RWPE2 (cell line): ENCODE measurements around the gene COL1A1.

Experiments used
- ATAC-seq: fragments of 200-7000 bp; cut with Tn5 transposase; 3 replicates; pipeline ENCODE4 v1.9.1; 2021; ENCODE audit warnings: low read depth
- DNase-seq: peaks from one replicate; pipeline ENCODE4 v3.0.0-alpha.2; 2020; ENCODE audit warnings: low spot score
- H3K27ac ChIP-seq: fragments of 450-650 bp; 2 replicates; pipeline ENCODE4 v1.5.1; 2017; ENCODE audit warnings: mild to moderate bottlenecking; ENCODE audit not compliant: poor library complexity, severe bottlenecking
- H3K27me3 ChIP-seq: fragments of 250-450 bp; sonication (Bioruptor Pico); 2 replicates; pipeline ENCODE4 v1.5.1; 2021; ENCODE audit warnings: mild to moderate bottlenecking, moderate library complexity; ENCODE audit not compliant: insufficient read depth, poor library complexity, severe bottlenecking
- H3K36me3 ChIP-seq: fragments of 250-450 bp; sonication (Bioruptor Pico); 2 replicates; pipeline ENCODE4 v1.5.1; 2020; ENCODE audit warnings: low read depth, mild to moderate bottlenecking, moderate library complexity
- H3K4me1 ChIP-seq: fragments of 250-450 bp; sonication (Bioruptor Pico); 2 replicates; pipeline ENCODE4 v1.5.1; 2021; ENCODE audit warnings: mild to moderate bottlenecking, moderate library complexity; ENCODE audit not compliant: insufficient read depth, poor library complexity, severe bottlenecking
- H3K4me3 ChIP-seq: fragments of 250-450 bp; sonication (Bioruptor Pico); 2 replicates; pipeline ENCODE4 v1.5.1; 2021; ENCODE audit warnings: mild to moderate bottlenecking, moderate library complexity; ENCODE audit not compliant: severe bottlenecking
- H3K9me3 ChIP-seq: fragments of 250-450 bp; sonication (Bioruptor Pico); 2 replicates; pipeline ENCODE4 v1.5.1; 2021; ENCODE audit warnings: mild to moderate bottlenecking, moderate library complexity; ENCODE audit not compliant: severe bottlenecking
- TF ChIP-seq, protein P1 (sequence below): fragments of 450-650 bp; IDR thresholded peaks from one replicate; pipeline ENCODE4 v1.5.1; 2017; ENCODE audit warnings: mild to moderate bottlenecking, moderate library complexity; ENCODE audit not compliant: poor library complexity, severe bottlenecking

Gene COL1A1

DNA sequence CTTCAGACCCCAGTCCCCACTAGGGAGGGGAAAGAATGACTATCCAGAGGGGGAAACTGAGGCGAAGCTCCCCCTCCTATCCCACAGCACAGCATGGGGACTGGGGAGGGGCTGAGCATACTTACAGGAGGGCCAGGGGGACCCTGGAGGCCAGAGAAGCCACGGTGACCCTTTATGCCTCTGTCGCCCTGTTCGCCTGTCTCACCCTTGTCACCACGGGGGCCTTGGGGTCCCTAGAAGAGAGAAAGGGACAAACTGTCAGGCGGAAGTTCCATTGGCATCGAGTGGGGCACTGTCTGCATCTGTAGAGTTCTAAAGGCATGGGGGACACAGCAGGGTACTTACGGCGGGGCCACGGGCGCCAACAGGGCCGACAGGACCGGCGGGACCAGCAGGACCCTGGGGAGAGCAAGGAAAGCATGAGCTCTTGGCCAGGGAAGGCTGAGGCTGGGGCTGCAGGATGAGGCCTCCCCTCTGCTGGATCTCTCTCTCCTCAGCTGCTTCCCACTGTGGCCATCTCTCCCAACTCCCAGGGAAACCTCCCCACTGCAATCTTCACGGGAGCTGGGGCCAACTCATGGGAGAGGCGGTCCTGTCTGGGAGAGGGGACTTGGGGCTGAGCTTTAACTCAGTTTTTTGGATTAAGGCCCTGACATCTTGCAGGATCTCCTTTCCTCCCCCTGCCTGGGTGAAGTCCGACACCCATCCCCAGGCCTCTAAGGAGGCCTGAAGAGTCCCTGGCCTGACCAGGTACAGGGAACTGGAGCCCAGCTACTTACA lies 13.5 kb downstream of the COL1A1 start:
- H3K36me3 ChIP-seq = peaks cover 11% of the 10 kb centered on the region
- H3K4me1 ChIP-seq = peaks cover 13% of the 10 kb centered on the region
- no peak for DNase-seq
- H3K27ac ChIP-seq = no peak overlapping the region
- no peak overlapping the region for H3K4me3 ChIP-seq
- TF ChIP-seq, protein P1, sequence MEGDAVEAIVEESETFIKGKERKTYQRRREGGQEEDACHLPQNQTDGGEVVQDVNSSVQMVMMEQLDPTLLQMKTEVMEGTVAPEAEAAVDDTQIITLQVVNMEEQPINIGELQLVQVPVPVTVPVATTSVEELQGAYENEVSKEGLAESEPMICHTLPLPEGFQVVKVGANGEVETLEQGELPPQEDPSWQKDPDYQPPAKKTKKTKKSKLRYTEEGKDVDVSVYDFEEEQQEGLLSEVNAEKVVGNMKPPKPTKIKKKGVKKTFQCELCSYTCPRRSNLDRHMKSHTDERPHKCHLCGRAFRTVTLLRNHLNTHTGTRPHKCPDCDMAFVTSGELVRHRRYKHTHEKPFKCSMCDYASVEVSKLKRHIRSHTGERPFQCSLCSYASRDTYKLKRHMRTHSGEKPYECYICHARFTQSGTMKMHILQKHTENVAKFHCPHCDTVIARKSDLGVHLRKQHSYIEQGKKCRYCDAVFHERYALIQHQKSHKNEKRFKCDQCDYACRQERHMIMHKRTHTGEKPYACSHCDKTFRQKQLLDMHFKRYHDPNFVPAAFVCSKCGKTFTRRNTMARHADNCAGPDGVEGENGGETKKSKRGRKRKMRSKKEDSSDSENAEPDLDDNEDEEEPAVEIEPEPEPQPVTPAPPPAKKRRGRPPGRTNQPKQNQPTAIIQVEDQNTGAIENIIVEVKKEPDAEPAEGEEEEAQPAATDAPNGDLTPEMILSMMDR = no peak
- H3K9me3 ChIP-seq = no peaks in the 10 kb centered on the region
- H3K27me3 ChIP-seq = no peaks in the 10 kb centered on the region
- ATAC-seq = no peak

DNA sequence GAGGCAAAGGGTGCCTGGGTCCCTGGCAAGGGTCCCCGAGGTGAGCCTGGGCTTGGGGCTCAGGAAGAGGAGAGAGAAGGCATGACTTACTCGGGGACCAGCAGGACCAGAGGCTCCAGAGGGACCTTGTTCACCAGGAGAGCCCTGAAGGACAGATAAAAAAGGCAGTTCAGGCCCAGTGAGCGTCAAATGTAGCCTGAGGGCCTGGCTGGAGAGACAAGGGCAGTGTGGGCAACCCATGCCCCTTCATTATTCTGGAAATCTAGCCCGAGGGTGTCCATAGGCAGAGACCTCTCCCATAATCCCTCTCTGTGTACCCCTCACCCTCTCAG lies 14.1 kb downstream of the COL1A1 start:
- H3K27me3 ChIP-seq = no peaks in the 10 kb centered on the region
- H3K4me1 ChIP-seq = peaks cover 13% of the 10 kb centered on the region
- DNase-seq = no peak
- no peak for ATAC-seq
- no peak overlapping the region for H3K27ac ChIP-seq
- no peak overlapping the region for H3K4me3 ChIP-seq
- H3K36me3 ChIP-seq = peaks cover 11% of the 10 kb centered on the region
- no peaks in the 10 kb centered on the region for H3K9me3 ChIP-seq
- TF ChIP-seq, protein P1 = no peak

DNA sequence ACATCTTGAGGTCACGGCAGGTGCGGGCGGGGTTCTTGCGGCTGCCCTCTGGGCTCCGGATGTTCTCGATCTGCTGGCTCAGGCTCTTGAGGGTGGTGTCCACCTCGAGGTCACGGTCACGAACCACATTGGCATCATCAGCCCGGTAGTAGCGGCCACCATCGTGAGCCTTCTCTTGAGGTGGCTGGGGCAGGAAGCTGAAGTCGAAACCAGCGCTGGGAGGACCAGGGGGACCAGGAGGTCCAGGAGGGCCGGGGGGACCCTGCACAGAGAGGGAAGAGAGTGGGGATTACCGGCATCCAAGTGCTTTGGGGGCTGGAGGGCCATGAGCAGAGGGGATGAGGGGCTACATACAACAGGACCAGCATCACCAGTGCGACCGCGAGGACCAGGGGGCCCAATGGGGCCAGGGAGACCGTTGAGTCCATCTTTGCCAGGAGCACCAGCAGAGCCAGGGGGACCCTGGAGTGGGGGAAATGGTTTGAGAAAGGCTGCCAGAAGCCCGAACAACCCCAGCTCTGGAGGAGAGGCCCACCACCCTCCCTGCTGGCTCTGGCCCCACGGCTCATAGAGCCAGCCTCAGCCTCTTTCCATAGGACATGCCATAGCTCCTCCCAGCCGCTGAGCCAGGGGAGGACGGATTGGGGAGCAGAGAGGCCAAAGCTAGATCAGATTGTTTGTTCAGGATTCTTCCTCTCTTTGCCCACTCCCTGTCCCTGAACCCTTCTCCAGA lies 14.6 kb downstream of the COL1A1 start:
- H3K36me3 ChIP-seq = peaks cover 11% of the 10 kb centered on the region
- no peak for ATAC-seq
- TF ChIP-seq, protein P1 = no peak
- H3K4me3 ChIP-seq = no peak overlapping the region
- H3K27ac ChIP-seq = no peak overlapping the region
- no peaks in the 10 kb centered on the region for H3K27me3 ChIP-seq
- H3K9me3 ChIP-seq = no peaks in the 10 kb centered on the region
- no peak for DNase-seq
- H3K4me1 ChIP-seq = peaks cover 13% of the 10 kb centered on the region

DNA sequence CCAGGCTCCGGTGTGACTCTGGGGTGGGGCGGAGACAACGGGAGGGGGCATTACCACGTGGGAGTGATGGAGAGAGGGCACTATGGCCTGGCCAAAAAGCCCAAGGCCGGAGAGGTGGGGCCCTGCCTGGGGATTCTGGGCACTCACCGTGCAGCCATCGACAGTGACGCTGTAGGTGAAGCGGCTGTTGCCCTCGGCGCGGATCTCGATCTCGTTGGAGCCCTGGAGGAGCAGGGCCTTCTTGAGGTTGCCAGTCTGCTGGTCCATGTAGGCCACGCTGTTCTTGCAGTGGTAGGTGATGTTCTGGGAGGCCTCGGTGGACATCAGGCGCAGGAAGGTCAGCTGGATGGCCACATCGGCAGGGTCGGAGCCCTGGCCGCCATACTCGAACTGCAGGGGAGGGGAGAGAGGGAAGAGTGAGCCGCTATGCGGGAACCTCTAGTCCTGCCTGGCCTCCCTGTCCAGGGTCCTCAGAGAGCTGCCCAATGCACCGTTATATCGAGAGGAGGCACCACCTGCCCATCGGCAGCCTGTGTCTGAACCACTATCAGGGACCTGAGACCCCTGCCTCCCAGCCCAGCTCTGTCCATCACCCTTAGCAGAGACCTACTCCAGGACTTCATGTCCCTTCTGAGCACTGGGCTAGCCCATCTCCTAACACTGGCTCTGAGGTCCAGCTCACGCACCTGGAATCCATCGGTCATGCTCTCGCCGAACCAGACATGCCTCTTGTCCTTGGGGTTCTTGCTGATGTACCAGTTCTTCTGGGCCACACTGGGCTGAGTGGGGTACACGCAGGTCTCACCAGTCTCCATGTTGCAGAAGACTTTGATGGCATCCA lies 15.6 kb downstream of the COL1A1 start:
- ATAC-seq = no peak
- peaks cover 13% of the 10 kb centered on the region for H3K4me1 ChIP-seq
- TF ChIP-seq, protein P1 = no peak

More for the DNA sequence above, 15.6 kb downstream of the COL1A1 start:
- H3K27me3 ChIP-seq = no peaks in the 10 kb centered on the region
- no peak for DNase-seq
- peaks cover 11% of the 10 kb centered on the region for H3K36me3 ChIP-seq
- no peaks in the 10 kb centered on the region for H3K9me3 ChIP-seq
- no peak overlapping the region for H3K27ac ChIP-seq
- H3K4me3 ChIP-seq = no peak overlapping the region
